ENCODE measurements around the gene PRRX2.

PRRX2 gene

DNA sequence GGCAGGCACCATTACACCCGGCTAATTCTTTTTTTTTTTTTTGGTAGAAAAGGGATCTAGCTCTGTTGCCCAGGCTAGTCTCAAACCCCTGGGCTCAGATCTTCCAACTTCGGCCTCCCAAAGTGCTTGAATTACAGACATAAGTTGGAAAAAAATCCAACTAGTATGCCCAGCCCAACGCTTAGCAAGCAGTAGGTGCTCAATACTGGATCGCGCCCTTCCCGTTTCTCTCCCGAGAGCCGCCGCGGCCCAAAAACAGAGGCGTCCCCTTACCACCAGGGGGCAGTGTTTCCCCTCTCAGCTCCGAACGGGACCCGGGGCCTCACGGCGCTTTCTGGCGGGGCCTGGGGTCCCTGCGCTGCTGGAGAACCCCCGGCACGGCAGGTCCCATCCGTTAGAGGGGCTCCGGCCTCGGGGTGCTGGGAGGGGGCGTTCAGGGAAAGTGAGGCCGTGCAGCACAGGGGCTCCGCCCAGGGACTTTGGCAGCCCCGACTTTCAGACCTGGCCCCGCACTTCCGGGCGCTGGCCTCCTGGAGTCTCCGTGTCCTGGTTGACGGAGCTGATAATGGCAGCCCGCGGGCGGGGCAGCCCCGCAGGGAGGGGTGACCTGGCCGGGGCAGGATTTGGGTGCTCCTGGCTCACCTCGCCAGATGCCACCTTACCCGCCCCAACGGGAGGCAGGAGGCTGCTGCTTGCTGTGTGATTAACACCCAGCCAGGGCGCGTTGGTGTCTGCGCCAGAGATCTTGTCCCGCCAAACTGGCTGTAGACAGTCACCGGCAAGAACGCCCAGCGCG lies 72.2 kb downstream of the PRRX2 start (continued):
- TF ChIP-seq SCRT2 (tag by site-specific recombination; IDR thresholded peaks at IDR 0.05) (no peak), ZNF169 (tag by site-specific recombination; IDR thresholded peaks at IDR 0.05) (no peak), REPIN1 (tag by site-specific recombination; IDR thresholded peaks at IDR 0.05; ENCODE audit: low read depth) (no peak), GLIS2 (tag by site-specific recombination; IDR thresholded peaks at IDR 0.05) (peak; percentile 80), ZNF548 (tag by site-specific recombination; IDR thresholded peaks at IDR 0.05) (no peak), ZNF24 (tag by site-specific recombination; IDR thresholded peaks at IDR 0.05) (no peak), ZBTB21 (tag by site-specific recombination; IDR thresholded peaks at IDR 0.05) (no peak), KLF9 (tag by site-specific recombination; IDR thresholded peaks at IDR 0.05; ENCODE audit: low read depth) (no peak; the same call in 1 of the 2 replicates), ZEB2 (tag by site-specific recombination; IDR thresholded peaks at IDR 0.05) (peak; percentile 84), IKZF3 (tag by site-specific recombination; IDR thresholded peaks at IDR 0.05) (no peak; the same call in 1 of the 2 replicates), MEIS1 (CRISPR knock-in tag; IDR thresholded peaks at IDR 0.05; ENCODE audit: borderline replicate concordance) (no peak), ZNF155 (tag by site-specific recombination; IDR thresholded peaks at IDR 0.05) (no peak), ZNF76 (tag by site-specific recombination; IDR thresholded peaks at IDR 0.05; ENCODE audit: borderline replicate concordance, low read depth) (peak; percentile 34; the same call in 1 of the 2 replicates), ZNF514 (tag by site-specific recombination; IDR thresholded peaks at IDR 0.05) (no peak), ZSCAN16 (tag by site-specific recombination; IDR thresholded peaks at IDR 0.05) (no peak), HOXA7 (CRISPR knock-in tag; IDR thresholded peaks at IDR 0.05; ENCODE audit: borderline replicate concordance) (no peak), ZNF354C (tag by site-specific recombination; IDR thresholded peaks at IDR 0.05; ENCODE audit: borderline replicate concordance, low read depth) (no peak), ZNF623 (tag by site-specific recombination; IDR thresholded peaks at IDR 0.05) (no peak), ZNF510 (tag by site-specific recombination; IDR thresholded peaks at IDR 0.05; ENCODE audit: insufficient replicate concordance) (no peak)
- TF ChIP-seq, protein P1, sequence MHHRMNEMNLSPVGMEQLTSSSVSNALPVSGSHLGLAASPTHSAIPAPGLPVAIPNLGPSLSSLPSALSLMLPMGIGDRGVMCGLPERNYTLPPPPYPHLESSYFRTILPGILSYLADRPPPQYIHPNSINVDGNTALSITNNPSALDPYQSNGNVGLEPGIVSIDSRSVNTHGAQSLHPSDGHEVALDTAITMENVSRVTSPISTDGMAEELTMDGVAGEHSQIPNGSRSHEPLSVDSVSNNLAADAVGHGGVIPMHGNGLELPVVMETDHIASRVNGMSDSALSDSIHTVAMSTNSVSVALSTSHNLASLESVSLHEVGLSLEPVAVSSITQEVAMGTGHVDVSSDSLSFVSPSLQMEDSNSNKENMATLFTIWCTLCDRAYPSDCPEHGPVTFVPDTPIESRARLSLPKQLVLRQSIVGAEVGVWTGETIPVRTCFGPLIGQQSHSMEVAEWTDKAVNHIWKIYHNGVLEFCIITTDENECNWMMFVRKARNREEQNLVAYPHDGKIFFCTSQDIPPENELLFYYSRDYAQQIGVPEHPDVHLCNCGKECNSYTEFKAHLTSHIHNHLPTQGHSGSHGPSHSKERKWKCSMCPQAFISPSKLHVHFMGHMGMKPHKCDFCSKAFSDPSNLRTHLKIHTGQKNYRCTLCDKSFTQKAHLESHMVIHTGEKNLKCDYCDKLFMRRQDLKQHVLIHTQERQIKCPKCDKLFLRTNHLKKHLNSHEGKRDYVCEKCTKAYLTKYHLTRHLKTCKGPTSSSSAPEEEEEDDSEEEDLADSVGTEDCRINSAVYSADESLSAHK (tag by site-specific recombination; IDR thresholded peaks at IDR 0.05) = no peak
- TF ChIP-seq, protein P2, sequence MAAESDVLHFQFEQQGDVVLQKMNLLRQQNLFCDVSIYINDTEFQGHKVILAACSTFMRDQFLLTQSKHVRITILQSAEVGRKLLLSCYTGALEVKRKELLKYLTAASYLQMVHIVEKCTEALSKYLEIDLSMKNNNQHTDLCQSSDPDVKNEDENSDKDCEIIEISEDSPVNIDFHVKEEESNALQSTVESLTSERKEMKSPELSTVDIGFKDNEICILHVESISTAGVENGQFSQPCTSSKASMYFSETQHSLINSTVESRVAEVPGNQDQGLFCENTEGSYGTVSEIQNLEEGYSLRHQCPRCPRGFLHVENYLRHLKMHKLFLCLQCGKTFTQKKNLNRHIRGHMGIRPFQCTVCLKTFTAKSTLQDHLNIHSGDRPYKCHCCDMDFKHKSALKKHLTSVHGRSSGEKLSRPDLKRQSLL (tag by site-specific recombination; IDR thresholded peaks at IDR 0.05) = peak; percentile 51; the same call in 1 of the 2 replicates
- TF ChIP-seq, protein P3, sequence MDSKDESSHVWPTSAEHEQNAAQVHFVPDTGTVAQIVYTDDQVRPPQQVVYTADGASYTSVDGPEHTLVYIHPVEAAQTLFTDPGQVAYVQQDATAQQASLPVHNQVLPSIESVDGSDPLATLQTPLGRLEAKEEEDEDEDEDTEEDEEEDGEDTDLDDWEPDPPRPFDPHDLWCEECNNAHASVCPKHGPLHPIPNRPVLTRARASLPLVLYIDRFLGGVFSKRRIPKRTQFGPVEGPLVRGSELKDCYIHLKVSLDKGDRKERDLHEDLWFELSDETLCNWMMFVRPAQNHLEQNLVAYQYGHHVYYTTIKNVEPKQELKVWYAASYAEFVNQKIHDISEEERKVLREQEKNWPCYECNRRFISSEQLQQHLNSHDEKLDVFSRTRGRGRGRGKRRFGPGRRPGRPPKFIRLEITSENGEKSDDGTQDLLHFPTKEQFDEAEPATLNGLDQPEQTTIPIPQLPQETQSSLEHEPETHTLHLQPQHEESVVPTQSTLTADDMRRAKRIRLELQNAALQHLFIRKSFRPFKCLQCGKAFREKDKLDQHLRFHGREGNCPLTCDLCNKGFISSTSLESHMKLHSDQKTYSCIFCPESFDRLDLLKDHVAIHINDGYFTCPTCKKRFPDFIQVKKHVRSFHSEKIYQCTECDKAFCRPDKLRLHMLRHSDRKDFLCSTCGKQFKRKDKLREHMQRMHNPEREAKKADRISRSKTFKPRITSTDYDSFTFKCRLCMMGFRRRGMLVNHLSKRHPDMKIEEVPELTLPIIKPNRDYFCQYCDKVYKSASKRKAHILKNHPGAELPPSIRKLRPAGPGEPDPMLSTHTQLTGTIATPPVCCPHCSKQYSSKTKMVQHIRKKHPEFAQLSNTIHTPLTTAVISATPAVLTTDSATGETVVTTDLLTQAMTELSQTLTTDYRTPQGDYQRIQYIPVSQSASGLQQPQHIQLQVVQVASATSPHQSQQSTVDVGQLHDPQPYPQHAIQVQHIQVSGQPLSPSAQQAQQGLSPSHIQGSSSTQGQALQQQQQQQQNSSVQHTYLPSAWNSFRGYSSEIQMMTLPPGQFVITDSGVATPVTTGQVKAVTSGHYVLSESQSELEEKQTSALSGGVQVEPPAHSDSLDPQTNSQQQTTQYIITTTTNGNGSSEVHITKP (tag by site-specific recombination; IDR thresholded peaks at IDR 0.05) = 0 out of 2 replicates have a peak, but pooled peaks have one; percentile 18
- TF ChIP-seq, protein P4, sequence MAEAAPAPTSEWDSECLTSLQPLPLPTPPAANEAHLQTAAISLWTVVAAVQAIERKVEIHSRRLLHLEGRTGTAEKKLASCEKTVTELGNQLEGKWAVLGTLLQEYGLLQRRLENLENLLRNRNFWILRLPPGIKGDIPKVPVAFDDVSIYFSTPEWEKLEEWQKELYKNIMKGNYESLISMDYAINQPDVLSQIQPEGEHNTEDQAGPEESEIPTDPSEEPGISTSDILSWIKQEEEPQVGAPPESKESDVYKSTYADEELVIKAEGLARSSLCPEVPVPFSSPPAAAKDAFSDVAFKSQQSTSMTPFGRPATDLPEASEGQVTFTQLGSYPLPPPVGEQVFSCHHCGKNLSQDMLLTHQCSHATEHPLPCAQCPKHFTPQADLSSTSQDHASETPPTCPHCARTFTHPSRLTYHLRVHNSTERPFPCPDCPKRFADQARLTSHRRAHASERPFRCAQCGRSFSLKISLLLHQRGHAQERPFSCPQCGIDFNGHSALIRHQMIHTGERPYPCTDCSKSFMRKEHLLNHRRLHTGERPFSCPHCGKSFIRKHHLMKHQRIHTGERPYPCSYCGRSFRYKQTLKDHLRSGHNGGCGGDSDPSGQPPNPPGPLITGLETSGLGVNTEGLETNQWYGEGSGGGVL (tag by site-specific recombination; IDR thresholded peaks at IDR 0.05) = no peak
- TF ChIP-seq, protein P5, sequence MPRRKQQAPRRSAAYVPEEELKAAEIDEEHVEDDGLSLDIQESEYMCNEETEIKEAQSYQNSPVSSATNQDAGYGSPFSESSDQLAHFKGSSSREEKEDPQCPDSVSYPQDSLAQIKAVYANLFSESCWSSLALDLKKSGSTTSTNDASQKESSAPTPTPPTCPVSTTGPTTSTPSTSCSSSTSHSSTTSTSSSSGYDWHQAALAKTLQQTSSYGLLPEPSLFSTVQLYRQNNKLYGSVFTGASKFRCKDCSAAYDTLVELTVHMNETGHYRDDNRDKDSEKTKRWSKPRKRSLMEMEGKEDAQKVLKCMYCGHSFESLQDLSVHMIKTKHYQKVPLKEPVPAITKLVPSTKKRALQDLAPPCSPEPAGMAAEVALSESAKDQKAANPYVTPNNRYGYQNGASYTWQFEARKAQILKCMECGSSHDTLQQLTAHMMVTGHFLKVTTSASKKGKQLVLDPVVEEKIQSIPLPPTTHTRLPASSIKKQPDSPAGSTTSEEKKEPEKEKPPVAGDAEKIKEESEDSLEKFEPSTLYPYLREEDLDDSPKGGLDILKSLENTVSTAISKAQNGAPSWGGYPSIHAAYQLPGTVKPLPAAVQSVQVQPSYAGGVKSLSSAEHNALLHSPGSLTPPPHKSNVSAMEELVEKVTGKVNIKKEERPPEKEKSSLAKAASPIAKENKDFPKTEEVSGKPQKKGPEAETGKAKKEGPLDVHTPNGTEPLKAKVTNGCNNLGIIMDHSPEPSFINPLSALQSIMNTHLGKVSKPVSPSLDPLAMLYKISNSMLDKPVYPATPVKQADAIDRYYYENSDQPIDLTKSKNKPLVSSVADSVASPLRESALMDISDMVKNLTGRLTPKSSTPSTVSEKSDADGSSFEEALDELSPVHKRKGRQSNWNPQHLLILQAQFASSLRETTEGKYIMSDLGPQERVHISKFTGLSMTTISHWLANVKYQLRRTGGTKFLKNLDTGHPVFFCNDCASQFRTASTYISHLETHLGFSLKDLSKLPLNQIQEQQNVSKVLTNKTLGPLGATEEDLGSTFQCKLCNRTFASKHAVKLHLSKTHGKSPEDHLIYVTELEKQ (tag by site-specific recombination; IDR thresholded peaks at IDR 0.05; ENCODE audit: borderline replicate concordance) = no peak
- TF ChIP-seq, protein P6, sequence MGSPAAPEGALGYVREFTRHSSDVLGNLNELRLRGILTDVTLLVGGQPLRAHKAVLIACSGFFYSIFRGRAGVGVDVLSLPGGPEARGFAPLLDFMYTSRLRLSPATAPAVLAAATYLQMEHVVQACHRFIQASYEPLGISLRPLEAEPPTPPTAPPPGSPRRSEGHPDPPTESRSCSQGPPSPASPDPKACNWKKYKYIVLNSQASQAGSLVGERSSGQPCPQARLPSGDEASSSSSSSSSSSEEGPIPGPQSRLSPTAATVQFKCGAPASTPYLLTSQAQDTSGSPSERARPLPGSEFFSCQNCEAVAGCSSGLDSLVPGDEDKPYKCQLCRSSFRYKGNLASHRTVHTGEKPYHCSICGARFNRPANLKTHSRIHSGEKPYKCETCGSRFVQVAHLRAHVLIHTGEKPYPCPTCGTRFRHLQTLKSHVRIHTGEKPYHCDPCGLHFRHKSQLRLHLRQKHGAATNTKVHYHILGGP (tag by site-specific recombination; IDR thresholded peaks at IDR 0.05) = no peak

Data from HEK293 (cell line).